HG03139 (cell line): ENCODE results near the gene SDHAF3.
A peak's percentile ranks its signal among the peaks of the same experiment; 100 is the strongest.
"Not testable (repeated sequence)": the region's sequence is repeated elsewhere in the genome, so short reads cannot be mapped to it uniquely, and the experiment has no call there.

Experiments used
- ATAC-seq: cut with Tn5 transposase; IDR thresholded peaks from one replicate; pipeline ENCODE4 v1.9.1; 2021; ENCODE audit not compliant: unreplicated experiment

SDHAF3 gene

DNA sequence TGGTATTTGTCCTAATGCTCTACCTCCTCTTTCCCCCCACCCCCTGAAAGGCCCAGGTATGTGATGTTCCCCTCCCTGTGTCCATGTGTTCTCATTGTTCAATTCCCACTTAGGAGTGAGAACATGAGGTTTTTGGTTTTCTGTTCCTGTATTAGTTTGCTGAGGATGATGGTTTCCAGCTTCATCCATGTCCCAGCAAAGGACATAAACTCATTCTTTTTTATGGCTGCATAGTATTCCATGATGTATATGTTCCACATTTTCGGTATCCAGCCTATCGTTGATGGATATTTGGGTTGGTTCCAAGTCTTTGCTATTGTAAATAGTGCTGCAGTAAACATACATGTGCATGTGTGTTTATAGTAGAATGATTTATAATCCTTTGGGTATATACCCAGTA is 5.6 kb downstream of the SDHAF3 start:
- ATAC-seq: not testable (repeated sequence)

DNA sequence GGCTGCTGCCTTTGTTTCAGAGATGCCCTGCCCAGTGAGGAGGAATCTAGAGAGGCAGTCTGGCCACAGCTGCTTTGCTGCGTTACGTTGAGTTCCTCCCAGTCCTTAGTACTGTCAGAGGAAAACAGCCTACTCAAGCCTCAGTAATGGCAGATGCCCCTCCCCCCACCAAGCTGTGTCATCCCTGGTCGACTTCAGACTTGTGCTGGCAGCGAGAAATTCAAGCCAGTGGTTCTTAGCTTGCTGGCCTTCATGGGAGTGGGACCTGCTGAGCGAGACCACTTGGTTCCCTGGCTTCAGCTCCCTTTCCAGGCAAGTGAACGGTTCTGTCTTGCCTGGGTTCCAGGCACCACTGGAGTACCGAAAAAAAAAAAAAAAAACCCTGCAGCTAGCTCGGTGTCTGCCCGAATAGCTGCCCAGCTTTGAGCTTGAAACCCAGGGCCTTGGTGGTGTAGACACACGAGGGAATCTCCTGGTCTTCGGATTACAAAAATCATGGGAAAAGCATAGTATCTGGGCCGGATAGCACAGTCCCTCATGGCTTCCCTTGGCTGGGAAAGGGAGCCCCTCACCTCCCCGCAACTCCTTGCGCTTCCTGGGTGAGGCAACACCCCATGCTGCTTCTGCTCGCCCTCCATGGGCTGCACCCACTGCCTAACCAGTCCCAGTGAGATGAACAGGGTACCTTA is 9.1 kb downstream of the SDHAF3 start:
- no peak for ATAC-seq

DNA sequence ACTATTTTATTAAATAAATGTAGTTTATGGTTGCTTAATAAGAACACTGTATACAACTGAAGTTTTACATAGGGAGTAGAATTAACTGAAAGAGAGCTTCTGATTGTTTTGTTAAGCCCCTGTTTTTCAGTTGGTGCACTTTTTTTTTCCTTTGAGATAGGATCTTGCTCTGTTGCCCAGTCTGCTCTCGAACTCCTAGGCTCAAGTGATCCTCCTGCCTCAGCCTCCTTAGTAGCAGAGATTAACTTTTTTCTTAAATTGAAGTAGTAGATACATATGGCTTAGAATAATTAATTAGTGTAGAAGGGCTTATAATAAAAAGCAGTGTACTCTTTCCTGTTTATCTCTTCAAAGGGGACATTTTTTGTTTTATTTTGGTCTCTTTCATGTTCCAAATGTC is 11.2 kb downstream of the SDHAF3 start:
- ATAC-seq: no peak

DNA sequence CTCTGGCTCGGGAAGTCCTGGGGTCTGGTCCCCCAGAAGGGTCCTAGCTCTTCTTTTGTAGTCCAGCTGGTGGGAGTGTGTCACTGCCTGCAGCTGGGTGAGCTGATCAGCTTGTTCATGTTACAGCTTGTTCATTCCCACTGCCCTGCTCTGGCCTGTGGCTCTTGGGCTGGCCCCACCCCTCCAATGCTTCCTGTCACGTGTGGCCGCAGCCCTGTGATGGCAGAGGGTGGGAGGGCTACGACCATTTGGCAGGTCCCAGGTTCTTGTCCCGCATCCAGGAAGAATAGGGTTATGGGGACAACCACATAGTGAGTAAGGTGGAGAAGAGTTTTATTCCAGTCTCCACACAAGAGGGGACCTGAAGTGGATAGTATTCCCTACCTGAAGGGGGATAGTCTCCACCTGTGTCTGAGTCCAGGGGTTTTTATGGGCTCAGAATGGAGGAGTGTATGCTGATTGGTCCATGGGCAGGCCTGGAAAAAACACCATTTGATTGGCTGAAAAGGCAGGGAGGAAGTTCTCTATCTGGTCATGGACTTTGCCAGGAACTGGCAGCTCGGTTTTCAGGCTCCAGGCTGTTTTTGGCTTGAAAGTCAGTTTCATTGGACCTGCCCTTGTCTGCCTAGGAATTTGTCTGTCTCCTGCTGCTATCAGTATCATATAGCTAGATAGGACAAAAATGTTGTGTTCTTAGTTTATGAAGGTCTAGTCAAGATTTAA is 13.1 kb downstream of the SDHAF3 start:
- no peak for ATAC-seq

DNA sequence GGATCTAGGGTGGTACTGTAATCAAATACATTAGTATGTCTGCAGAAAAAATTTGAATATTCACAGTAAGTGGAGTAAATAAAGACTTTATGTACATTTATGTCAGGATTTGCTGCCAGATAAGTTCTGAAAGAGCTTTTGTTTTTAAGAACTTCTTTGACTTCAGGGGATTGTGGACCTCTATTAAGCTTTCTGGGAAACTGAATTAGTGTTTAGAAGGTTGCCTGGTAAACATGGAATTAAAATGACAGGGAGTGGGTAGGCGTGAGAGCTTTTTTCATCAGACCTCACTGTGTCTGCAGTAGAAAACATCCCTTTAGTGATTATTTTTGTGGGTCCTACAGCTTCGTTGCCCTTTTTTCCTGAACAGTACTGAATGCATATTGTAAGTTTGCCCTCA is 15.7 kb downstream of the SDHAF3 start:
- no peak for ATAC-seq

DNA sequence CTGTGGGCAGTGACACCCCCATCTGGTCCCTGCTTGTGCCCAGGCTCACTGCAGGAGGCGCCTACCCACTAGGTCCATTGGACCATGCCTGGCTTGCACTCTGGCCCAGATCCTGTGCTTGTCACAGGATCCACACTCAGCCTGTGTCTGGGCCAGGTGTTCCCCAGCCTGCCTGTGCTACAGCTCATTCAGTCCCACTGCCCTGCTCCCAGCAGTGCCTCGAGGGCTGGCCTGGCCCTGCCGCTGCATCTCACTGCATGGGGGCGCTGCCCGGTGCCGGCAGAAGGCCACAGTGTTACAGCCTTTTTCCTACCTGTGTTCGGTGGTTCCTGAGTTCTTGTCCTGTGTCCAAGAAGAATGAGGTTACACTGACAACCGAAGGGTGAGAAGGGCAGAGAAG is 21.3 kb downstream of the SDHAF3 start:
- no peak for ATAC-seq

DNA sequence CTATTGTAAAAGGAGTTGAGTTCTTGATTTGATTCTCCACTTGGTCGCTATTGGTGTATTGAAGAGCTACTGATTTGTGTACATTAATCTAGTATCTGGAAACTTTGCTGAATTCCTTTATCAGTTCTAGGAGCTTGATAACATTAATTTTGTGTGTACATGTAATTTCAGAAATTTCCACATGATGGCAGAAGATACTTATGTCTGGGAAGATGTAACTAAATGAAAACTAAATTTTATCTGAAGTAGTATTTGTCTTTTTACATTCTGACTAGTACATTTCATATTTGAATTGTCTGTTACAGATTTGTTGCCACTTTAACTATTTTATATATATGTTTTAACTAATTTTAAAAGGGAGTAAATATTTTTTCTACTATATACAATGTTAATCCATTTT is 27.6 kb downstream of the SDHAF3 start:
- no peak for ATAC-seq

DNA sequence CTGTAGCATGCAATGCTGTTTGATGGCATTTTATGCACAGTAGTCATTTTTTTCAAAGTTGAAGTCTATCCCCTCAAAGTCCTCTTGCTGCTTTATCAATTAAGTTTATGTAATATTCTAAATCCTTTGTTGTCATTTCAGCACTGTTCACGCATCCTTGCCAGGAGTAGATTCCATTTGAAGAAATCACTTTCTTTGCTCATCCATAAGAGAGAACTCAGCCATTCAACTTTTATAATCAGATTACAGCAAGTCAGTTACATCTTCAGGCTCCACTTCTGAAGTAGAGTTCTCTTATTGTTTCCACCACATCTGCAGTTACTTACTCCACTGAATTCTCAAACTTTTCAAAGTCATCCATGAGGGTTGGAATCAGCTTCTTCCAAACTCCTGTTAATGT is 32.3 kb downstream of the SDHAF3 start:
- ATAC-seq: no peak

DNA sequence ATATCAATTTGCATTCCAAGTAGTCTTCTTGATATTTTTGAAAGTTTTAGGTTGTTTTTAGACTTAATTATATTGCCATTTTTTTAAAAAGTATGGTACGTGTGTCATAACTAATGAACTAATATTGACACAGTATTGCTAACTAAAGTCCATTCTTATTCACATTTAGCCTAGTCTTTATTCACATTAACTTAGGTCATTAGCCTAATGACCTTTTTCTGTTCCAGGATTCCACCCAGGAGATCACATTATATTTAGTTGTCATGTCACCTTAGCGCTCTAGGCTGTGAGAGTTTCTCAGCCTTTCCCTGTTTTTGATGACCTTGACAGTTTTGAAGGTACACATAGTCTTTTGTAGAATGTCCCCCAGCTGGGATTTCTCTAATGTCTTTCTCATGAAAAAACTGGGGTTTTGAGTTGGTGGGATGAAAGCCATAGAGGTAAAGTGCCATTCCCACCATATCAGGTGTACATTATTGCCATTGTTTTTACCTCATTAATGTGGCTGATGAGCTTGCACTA is 38.5 kb downstream of the SDHAF3 start:
- no peak for ATAC-seq

DNA sequence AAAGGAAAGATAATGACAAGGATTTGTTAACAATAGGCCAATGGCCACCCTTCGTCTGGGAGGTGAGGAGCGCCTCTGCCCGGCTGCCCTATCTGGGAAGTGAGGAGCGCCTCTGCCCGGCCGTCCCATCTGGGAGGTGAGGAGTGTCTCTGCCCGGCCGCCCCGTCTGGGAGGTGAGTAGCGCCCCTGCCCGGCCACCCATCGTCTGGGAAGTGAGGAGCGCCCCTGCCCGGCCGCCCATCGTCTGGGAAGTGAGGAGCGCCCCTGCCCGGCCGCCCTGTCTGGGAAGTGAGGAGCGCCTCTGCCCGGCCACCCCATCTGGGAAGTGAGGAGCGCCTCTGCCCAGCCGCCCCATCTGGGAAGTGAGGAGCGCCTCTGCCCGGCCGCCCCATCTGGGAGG is 42.5 kb downstream of the SDHAF3 start:
- not testable (repeated sequence) for ATAC-seq

DNA sequence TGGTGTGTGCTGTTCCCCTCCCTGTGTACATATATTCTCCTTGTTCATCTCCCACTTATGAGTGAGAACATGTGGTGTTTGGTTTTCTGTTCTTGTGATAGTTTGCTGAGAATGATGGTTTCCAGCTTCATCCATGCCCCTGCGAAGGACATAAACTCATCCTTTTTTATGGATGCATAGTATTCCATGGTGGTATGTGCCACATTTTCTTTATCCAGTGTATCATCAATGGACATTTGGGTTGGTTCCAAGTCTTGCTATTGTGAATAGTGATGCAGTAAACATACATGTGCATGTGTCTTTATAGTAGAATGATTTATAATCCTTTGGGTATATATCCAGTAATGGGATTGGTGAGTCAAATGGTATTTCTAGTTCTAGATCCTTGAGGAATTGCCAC is 44.1 kb downstream of the SDHAF3 start:
- ATAC-seq: not testable (repeated sequence)

DNA sequence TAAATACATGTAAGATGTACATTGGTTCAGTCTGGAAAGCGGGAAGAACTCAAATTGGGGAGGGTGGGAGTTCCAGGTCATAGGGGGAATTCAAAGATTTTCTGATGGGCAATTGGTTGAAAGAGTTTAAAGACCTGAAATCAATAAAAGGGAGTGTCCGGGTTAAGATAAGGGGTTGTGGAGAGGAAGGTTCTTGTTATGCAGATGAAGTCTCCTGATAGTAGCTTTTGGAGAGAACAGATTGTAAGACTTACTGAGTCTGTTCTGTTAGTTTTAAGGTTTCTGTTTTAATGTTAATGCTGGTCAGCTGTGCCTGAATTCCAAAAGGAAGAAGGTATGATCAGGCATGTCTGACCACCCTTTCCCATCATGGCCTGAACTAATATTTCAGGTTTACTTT is 48.8 kb downstream of the SDHAF3 start:
- ATAC-seq: no peak

DNA sequence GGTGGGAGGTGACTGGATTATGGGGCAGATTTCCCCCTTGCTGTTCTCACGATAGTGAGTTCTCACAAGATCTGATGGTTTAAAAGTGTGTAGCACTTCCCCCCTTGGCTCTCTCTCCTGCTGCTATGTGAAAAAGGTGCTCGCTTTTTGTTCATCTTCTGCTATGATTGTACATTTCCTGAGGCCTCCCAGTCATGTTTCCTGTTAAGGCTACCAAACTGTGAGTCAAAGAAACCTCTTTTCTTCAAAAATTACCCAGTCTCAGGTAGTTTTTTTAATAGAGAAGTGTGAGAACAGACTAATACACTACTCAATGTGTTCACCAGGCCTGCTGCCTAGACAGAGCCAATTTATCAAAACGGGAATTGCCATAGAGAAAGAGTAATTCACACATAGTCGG is 49.7 kb downstream of the SDHAF3 start:
- ATAC-seq: no peak

DNA sequence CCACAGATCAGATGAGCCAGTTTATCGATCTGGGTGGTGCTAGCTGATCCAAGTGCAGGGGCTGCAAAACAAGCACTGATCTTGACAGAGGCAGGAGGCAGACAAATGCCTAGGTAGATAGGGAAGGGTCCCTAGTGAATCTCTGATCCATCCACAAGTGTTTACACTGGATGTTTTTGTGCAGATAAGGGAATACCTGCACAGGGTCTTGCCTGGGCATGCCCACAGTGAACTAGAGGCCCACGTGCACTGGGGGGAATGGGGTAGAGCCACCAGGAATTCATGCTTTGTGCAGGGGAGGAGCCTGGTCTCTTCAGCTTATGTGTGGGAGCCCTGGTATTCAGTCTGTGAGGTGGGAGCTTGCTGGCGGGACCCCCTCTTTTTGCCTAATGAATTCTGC is 50.3 kb downstream of the SDHAF3 start:
- no peak for ATAC-seq

DNA sequence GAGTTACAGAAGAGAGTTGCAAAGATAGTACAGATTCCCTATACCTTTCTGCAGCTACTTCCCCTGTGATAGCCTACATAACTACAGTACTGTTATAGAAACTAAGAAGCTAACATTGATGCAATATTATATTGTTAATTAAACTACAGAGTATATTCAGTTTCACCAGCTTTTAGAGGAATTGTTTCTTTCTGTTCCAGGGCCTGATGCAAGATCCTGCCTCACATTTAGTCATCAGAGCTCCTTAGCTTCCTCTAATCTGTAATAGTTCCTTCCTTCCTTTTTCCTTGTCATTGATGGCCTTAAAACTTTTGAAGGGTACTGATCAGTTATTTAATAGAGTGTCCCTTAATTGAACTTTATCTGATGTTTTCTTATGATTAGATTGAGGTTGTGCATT is 56.8 kb downstream of the SDHAF3 start:
- no peak for ATAC-seq

DNA sequence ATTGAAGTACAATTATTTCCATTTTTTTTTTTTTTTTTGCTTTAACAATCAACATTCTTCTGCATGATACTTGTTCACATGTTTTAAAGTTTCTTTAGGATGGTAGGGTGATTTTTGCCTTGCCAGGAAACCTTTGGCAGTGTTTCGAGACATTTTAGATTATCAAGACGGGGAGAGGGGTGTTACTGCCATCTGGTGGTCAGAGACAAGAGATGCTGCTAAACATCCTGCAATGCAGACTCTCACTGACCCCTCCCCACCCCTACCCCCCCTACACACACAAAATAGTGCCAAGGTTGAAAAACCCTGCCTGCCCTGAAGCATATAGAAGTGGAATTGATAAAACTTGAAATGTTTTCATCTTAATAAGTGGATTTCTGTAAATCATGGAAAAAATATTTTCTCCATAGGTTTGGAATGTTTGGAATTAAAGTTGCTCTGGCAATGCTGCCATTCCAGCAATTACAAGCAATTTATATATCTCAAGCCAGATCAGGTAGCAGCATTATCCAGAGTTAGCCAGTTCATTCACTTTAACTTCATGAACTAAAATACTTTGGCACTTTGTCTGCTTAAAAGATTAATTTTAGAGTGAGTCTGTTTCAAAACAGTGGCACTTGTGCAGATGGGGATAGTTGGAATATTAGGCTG is 62.1 kb downstream of the SDHAF3 start:
- peak; percentile 70 for ATAC-seq

DNA sequence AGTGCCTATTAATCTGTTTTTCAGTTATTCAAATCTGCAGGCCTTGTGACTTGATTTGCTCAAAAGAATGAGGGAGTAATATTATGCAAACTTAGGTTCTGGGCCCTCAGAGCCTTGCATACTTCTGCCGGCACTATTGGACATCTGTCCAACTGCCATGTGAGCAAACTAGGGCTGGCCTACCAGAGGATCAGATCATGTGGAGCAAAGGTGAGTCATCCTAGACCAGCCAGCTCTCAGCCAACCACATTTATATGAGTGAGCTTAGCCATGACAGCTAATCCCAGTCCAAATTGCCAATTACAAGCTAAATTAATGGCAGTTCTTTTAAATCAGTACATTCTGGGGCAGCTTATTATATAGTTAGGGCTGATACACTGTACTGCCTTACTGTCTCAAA is 69.6 kb downstream of the SDHAF3 start:
- no peak for ATAC-seq

DNA sequence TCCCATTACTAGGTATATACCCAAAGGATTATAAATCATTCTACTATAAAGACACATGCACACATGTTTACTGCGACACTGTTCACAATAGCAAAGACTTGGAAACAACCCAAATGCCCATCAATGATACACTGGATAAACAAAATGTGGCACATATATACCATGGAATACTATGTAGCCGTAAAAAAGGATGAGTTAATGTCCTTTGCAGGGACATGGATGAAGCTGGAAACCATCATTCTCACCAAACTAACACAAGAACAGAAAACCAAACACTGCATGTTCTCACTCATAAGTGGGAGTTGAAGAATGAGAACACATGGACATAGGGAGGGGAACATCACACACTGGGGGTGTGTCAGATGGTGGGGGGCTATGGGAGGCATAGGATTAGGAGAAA is 78.7 kb downstream of the SDHAF3 start:
- not testable (repeated sequence) for ATAC-seq

DNA sequence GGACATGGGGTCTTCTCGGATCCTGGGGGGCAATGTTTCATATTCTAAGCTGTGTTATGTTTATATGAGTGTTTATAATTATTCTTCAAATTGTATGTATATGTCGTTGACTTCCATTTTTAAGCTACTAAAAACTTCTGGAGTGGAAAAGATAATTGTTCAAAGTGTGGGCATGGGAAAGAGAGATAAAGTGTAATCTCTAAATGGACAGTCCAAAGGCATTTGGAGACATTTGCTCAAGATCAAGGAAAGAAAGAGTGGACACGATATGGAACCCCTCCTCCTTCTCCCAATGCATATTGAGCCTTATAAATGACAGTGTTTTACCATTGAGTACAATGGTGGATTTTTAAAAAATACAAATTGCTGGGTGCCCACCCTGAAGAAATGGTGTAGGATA is 81.1 kb downstream of the SDHAF3 start:
- ATAC-seq: no peak

DNA sequence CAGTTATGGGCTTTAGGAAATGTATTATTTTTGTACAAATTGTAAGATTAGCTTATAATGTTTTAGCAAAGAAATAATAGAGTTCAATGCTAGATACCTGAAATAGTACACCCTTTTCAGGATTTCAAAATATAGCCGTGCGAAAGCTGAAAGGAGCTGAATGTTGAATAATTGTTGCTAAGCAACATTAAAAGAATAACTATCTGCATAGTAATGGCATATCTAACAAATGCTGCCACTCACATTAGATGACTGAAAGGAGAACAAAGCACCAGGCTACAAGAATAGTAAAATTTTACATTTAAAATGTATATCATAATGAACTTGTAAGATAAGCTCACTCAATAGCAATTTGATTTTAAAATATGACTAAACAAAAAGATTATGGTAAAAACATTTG is 82.5 kb downstream of the SDHAF3 start:
- no peak for ATAC-seq

DNA sequence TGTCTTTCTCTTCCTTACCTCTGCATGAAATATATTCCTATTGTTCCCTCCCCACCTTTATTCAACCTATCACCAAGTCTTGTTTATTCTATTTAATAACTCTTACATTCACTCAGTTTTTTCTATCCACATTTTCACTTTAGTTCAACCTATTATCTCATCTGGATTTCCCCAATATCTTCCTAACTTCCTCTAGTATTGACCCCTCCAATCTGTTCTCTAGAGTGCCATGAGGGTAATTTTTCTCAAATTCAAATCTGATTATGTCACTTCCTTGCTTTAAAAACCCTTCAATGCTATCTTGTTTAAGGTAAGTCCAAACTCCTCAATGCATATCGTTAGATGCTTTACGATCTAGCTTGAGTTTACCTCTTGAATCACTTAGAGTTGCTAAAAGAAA is 86.5 kb downstream of the SDHAF3 start:
- no peak for ATAC-seq

DNA sequence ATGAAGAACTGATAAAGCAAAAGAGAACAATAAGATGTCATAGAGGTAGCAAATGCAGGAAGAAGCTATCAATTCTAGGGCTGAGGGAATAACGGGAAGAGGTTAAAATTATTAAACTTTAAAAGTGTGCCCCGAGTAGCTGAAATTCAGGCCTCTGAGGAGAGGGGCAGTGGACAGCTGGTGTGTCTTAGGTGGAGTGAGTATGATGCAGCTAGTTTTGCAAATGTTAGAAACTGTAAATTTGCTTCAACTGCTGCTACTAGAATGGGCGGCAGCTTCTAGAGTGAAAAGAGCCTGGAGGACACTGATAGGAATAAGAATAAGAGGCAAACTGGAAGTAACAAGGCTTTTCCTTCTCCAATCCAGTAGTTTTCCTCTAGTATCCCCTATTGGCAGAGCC is 87.3 kb downstream of the SDHAF3 start:
- ATAC-seq: no peak
